ENCODE measurements around the gene NSMCE4A. TPM values are rescaled to one million over a fixed set of nuclear protein-coding genes. Genes with fewer than 3 reads are reported as not detected.

The NSMCE4A gene
- total and polyA plus RNA-seq, 2 of the 8 experiments (the other 6 are each of a cell fraction or from before 2014, with no cell fraction given), result 48.6 to 66.0 TPM

Small RNAs within 50 kb of the gene (small RNA-seq; reads per million reads assigned to genes)
- not detected for gene RF02219 (ENCODE audit: insufficient read depth)

Other genes with a start within 250 kb of the NSMCE4A start
- gene ATE1, start 47.2 kb downstream of the NSMCE4A start, total RNA-seq (2021; fragmentation: NEBNext Ultra II Directional; extraction: Animal tissue kit (Norgen Biotek cat#: 25700)), result 26.9 and 28.6 TPM in 2 replicates
- 6.1 and 8.8 TPM in 2 replicates for gene ATE1, start 47.2 kb downstream of the NSMCE4A start, polyA plus RNA-seq (2011; rRNA removed)
- 46.6 and 48.5 TPM in 2 replicates for gene TACC2, start 13.9 kb upstream of the NSMCE4A start, total RNA-seq (2021; fragmentation: NEBNext Ultra II Directional; extraction: Animal tissue kit (Norgen Biotek cat#: 25700))
- gene TACC2, start 13.9 kb upstream of the NSMCE4A start, polyA plus RNA-seq (2011; rRNA removed), result 19.0 and 21.2 TPM in 2 replicates

Measured in H1 (cell line).